Left lung (tissue), 10 donors: ENCODE results near the gene COX20. TPM values are rescaled to one million over a fixed set of nuclear protein-coding genes. Genes with fewer than 3 reads are reported as not detected.

ENCODE experiments used
- ATAC-seq: fragments of 200-7000 bp; cut with Tn5 transposase; one replicate; pipeline ENCODE4 v1.9.1; 2020; ENCODE audit warnings: moderate library complexity
- DNase-seq, 4 donors: peaks; one replicate each; pipeline ENCODE4 v3.0.0-alpha.2; 2013 to 2020
- H3K27ac ChIP-seq, 2 donors: fragments of 200-600 bp; sonication (generic) in 1 of 2; one replicate each; pipeline versions ENCODE4 v1.5.0 to v1.8.0; 2020 to 2021
- H3K27me3 ChIP-seq, 2 donors: fragments of 200-600 bp; sonication (generic) in 1 of 2; one replicate each; pipeline versions ENCODE4 v1.5.0 to v1.8.0; 2020 to 2021
- H3K36me3 ChIP-seq, 2 donors: fragments of 200-600 bp; sonication (generic) in 1 of 2; one replicate each; pipeline versions ENCODE4 v1.5.0 to v1.8.0; 2020 to 2021
- H3K4me1 ChIP-seq, 2 donors: fragments of 200-600 bp; one replicate each; pipeline ENCODE4 v1.8.0; 2021
- H3K4me3 ChIP-seq, 2 donors: fragments of 200-600 bp; sonication (generic) in 1 of 2; one replicate each; pipeline versions ENCODE4 v1.5.0 to v1.8.0; 2020 to 2021; ENCODE audit warnings: mild to moderate bottlenecking in 1 of 2
- H3K9me3 ChIP-seq, 2 donors: fragments of 200-600 bp; sonication (generic) in 1 of 2; one replicate each; pipeline versions ENCODE4 v1.5.0 to v1.8.0; 2020 to 2021
- intact Hi-C, 2 donors: fragments of 100-400 bp; cut with DNase I; formaldehyde crosslinking; loops; one replicate each; pipeline versions ENCODE4 v1.11.2 to v1.14.2; 2022
- polyA plus RNA-seq, 6 donors: library from polyadenylated mRNA; unstranded; fragments of 120-200 nt; gene quantifications; one replicate each; pipeline ENCODE4 v1.2.1, GENCODE V29; 2013; ENCODE audit not compliant: insufficient read length in 6 of 6
- total RNA-seq, 2 donors: library from RNA; stranded (reverse); fragmentation: NEBNext Ultra II Directional; extraction: Animal tissue kit (Norgen Biotek cat#: 25700); gene quantifications; one replicate each; pipeline ENCODE4 v1.2.1, GENCODE V29; 2021
- TF ChIP-seq, protein P1 (sequence below), 2 donors: fragments of 200-600 bp; sonication (generic) in 1 of 2; IDR thresholded peaks; one replicate each; pipeline versions ENCODE4 v1.5.0 to v1.8.0; 2021; ENCODE audit warnings: antibody characterized with exemption in 2 of 2
- donor health status: DM: no; HTN: yes; CAD: no.
- donor health status: DM: no; HTN: no; CAD: no.

Gene COX20
- total and polyA plus RNA-seq, 8 donors, result 27.1 to 125 (median 94.8) TPM

DNA sequence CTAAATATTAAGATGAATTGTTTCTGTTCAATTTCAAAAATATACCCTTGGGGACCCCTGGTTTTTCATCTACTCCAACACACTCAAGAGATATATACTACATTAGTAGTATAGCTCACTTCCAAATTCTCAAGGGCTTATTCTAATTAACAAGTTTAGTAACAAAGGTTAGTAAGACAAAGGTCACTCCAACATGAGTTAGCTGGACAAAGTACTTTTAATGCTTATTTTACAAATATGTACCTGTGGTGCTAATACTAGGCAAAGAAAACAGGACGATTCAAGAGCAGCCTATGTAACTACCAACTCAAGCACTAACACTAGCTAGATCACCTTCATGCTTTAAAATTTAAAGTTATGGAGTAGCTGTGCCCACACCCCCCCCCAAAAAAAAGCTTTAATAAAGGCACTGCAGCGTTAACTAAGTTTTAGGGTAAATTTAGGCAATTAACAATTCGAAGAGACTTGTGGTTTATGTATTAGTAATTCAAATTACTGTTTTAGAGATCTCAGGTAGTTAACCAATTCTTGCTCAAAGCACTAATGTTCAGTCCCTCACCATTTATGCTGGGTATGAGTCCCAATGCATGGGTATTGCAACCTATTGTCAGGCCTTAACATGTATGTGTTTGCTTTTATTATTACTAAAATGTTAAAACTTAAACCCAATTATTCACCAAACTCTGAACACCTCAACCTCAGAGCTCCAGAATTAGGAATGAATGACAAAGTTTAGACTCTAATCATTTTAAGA, 14.8 kb downstream of the COX20 start:
- peak overlapping the region in 1 of 2 donors; percentile 18 for H3K27ac ChIP-seq
- peaks cover 0 to 100% of the 10 kb centered on the region in 2 donors for H3K36me3 ChIP-seq
- no peaks in the 10 kb centered on the region for H3K27me3 ChIP-seq
- TF ChIP-seq, protein P1, sequence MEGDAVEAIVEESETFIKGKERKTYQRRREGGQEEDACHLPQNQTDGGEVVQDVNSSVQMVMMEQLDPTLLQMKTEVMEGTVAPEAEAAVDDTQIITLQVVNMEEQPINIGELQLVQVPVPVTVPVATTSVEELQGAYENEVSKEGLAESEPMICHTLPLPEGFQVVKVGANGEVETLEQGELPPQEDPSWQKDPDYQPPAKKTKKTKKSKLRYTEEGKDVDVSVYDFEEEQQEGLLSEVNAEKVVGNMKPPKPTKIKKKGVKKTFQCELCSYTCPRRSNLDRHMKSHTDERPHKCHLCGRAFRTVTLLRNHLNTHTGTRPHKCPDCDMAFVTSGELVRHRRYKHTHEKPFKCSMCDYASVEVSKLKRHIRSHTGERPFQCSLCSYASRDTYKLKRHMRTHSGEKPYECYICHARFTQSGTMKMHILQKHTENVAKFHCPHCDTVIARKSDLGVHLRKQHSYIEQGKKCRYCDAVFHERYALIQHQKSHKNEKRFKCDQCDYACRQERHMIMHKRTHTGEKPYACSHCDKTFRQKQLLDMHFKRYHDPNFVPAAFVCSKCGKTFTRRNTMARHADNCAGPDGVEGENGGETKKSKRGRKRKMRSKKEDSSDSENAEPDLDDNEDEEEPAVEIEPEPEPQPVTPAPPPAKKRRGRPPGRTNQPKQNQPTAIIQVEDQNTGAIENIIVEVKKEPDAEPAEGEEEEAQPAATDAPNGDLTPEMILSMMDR (IDR thresholded peaks at IDR 0.05), result no peak
- no peak for ATAC-seq
- no peak overlapping the region for H3K4me3 ChIP-seq
- intact Hi-C loops, result no loop called here
- H3K9me3 ChIP-seq, result no peaks in the 10 kb centered on the region
- no peak for DNase-seq
- peaks cover 0 to 39% of the 10 kb centered on the region in 2 donors for H3K4me1 ChIP-seq

DNA sequence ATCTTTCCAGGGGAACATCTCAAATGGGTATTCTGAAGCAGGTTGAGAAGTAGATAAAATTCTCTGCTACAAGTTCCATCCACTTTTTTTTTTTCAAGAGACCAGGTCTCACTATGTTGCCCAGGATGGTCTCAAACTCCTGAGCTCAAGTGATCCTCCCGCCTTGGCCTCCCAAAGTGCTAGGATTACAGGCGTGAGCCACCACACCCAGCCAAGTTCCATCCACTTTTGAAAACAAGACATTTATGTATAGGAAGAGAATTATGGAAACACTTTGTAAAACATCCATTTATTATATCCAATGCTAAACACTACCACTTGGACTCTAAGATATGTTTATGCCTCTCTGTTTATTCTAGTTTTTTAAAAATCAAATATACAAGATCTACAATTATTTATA, 15.4 kb downstream of the COX20 start:
- Histone ChIP-seq H3K4me3 (no peak overlapping the region), H3K36me3 (peaks cover 0 to 100% of the 10 kb centered on the region in 2 donors)
- intact Hi-C loops, result no loop called here

DNA sequence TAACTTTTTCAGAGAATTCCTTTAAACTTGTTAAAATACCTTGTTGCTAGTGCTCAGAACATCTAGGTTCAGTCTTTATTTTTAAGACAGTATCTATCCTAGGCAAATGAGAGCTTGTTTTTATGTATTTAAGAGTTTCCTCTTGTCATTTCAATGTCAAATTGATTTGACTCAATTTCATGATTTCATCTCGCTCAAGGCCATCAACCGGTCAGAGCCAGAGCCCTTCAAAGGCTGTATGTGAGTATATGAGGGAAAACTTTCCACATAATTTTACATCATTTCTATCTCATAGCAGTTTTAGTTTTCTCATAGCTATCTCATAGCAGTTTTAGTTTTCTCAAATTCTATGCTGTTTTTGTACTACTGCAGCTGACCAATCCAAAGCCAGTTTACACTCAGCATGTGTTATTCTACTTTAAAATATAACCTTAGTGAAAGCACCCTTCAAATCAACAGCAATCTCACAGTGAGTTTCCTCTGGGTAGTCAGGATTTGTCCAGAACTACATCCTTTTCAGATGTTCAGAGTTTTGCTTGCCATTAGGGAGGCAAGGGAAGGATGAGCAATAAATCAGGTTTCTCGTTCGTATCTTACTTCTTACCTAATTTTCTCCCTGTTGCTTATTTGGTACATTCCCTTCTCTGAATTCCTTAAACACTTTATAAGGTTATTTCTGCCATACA, 16.2 kb downstream of the COX20 start:
- H3K9me3 ChIP-seq, result no peaks in the 10 kb centered on the region
- DNase-seq (no peak), ATAC-seq (no peak)
- H3K27ac ChIP-seq, result no peak overlapping the region
- intact Hi-C loops, result no loop called here
- H3K4me1 ChIP-seq, result peaks cover 0 to 48% of the 10 kb centered on the region in 2 donors
- H3K36me3 ChIP-seq, result peaks cover 0 to 100% of the 10 kb centered on the region in 2 donors
- TF ChIP-seq, protein P1 (IDR thresholded peaks at IDR 0.05), result no peak
- H3K4me3 ChIP-seq, result no peak overlapping the region
- no peaks in the 10 kb centered on the region for H3K27me3 ChIP-seq

More for the DNA sequence above, 15.4 kb downstream of the COX20 start:
- Histone ChIP-seq H3K27me3 (no peaks in the 10 kb centered on the region), H3K27ac (peak overlapping the region in 1 of 2 donors; percentile 18), H3K9me3 (no peaks in the 10 kb centered on the region), H3K4me1 (peaks cover 0 to 40% of the 10 kb centered on the region in 2 donors)
- DNase-seq (no peak), ATAC-seq (no peak)
- TF ChIP-seq, protein P1 (IDR thresholded peaks at IDR 0.05), result no peak

DNA sequence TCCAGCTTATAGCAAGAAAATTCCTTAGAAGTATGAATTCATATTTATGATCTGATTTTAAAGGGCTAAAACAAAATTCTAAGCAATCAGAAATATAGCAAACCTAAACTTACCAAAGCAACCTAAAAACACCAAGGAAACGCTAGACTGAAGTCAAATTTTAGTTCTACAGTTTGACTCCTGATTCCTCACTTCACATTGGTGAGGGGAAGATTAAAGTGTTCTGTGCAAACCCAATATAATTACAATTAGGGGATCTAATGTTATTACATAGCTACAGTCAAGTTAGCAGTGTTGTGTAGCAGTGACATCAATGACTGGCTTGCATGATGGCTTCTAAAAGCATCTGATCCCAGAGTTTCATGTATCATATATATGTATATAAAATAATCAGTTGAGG, 17.2 kb downstream of the COX20 start:
- H3K9me3 ChIP-seq, result no peaks in the 10 kb centered on the region
- TF ChIP-seq, protein P1 (IDR thresholded peaks at IDR 0.05), result no peak
- no peak overlapping the region for H3K27ac ChIP-seq
- H3K4me1 ChIP-seq, result peaks cover 0 to 58% of the 10 kb centered on the region in 2 donors
- H3K27me3 ChIP-seq, result no peaks in the 10 kb centered on the region
- DNase-seq (no peak), ATAC-seq (no peak)
- H3K4me3 ChIP-seq, result no peak overlapping the region
- intact Hi-C loops, result no loop called here
- peaks cover 0 to 100% of the 10 kb centered on the region in 2 donors for H3K36me3 ChIP-seq

DNA sequence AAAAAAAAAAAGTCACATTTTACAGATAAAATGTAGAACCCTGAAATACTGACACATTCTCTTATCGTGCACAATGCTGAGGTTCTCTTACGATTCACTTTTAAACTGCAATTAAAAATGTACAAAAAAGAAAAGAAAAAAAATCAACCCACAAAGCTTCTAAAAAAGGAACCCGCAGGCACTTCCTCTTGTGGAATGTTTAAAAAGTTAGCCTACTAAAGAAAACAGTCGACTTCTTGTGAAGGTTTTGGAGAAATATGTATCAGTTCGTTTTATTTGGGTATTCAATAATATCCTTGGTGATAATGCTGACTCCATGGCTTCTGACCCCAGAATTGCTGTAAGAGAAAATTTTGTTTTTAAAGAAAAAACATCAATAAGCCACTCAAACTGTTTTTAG, 18.7 kb downstream of the COX20 start:
- H3K9me3 ChIP-seq, result no peaks in the 10 kb centered on the region
- no peaks in the 10 kb centered on the region for H3K27me3 ChIP-seq
- H3K4me1 ChIP-seq, result peaks cover 4 to 72% of the 10 kb centered on the region in 2 donors
- intact Hi-C loops, result no loop called here
- no peak overlapping the region for H3K4me3 ChIP-seq
- H3K27ac ChIP-seq, result peak overlapping the region in 1 of 2 donors; percentile 58
- TF ChIP-seq, protein P1 (IDR thresholded peaks at IDR 0.05), result no peak
- no peak for DNase-seq
- peaks cover 0 to 100% of the 10 kb centered on the region in 2 donors for H3K36me3 ChIP-seq
- no peak for ATAC-seq
